GM19328 (cell line): ENCODE measurements around the gene HDAC11.

Source experiments
- ATAC-seq: cut with Tn5 transposase; IDR thresholded peaks from one replicate; pipeline ENCODE4 v1.9.1; 2021; ENCODE audit warnings: mild to moderate bottlenecking, moderate library complexity; ENCODE audit not compliant: unreplicated experiment

Gene HDAC11

DNA sequence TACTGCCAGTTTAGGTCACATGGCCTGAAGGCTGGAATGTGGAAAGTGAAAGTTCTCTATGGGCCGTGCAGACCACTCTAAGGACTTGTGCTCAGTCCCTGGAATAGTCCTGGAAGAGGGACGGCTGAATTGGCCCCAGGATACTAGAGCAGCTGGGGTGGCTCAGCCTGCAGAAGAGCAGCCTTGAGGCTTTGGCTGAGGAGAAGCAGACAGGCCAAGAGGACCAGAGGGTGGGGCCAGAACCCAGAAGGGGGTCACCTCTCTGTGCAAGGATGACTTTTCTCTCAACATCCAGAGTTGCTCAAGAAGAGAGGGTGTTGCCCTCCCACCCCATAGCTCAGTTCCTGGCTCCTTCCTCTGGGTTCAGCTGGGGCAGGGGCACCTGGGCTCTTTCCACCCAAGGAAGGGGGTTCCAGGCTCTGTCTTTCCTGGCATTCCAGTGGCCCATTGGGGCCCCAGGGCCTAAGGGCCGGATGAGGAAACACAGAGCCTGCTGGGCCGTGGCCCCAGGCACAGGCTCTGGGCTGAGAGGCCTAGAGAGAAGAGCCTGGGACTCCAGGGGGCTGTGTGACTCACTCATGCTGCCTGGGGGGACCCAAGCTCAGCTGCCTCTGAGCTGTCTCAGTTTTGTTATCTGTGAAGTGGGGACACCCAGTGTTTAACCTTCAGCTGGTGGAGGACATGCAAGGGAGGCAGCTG lies 60.3 kb downstream of the HDAC11 start:
- no peak for ATAC-seq

DNA sequence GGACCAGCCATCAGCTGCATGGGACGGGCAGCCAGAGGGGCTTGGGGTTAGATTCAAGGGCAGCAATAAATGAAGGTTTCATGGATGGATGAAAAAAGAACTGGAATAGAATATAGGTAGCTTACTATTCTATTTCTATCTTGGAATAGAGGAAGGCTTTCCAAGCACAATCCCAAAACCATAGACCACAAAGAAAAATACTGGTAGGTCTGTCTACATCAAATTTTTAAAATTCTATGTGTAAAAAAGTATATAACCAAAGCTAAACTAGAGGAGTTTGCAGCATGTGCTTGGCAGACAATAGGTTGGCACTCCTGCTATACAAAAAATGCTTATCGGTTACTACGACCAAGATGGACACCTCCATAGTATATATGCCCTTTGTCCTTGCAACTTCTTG lies 61.6 kb downstream of the HDAC11 start:
- no peak for ATAC-seq

DNA sequence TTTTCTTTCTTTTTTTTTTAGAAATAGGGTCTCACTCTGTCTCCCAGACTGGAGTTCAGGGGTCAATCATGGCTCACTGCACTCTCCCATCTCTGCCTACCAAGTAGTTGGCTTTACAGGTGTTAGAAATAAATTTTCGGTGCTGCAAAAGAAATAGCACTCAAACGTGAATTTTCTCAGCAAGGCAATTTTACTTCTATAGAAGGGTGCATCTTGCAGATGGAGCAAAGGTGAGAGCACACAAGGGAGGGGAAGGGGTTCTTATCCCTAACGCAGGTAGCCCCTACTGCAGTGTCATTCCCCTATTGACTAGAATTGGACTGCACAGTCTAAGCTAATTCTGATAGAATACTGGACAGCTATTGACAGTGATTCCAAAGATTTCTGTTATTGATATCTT lies 62.0 kb downstream of the HDAC11 start:
- ATAC-seq = no peak

DNA sequence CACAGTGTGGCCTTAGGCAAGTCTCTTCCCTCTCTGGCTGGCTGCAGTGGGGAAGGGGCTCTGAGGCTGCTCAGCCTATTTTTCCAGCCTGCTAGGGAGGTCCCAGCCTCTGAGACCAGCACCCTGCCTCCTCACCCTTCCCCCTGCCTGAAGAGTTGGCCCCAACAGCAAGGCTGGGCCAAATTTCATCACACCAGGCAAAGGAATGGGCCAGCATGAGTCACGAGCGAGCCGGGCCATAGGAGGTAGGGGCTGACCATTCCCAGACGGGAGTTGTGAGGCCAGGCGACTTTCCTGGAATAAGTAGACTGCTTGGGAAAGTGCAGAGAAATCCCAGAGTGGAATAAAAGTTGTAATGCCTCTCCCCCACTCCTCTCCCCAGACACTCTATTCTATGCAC lies 63.1 kb downstream of the HDAC11 start:
- no peak for ATAC-seq

DNA sequence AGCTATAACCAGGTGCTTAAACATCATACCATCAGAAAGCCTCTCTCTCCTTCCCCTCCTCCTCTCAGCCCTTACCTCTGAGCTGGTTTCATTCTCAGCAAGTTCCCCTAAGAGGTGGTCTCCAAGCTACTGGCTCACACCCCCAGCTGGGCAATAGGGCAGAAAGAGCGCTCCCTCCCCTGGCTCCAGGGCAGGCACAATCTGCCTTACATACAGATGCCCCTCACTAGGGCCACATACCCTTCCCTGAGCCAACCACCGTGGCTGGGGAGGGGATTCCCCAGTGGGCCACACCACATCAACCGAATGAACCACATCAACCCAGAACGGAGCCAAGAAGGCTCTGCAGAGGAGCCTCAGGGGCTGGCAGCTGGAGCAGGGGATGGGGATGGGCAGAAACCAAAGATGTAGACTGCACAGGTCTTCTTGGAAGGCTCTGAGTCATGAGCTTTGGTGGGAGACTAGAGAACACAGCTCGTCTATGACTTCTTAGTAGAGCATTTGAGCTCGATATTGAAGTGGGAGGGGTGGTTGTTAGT lies 64.3 kb downstream of the HDAC11 start:
- ATAC-seq = no peak

DNA sequence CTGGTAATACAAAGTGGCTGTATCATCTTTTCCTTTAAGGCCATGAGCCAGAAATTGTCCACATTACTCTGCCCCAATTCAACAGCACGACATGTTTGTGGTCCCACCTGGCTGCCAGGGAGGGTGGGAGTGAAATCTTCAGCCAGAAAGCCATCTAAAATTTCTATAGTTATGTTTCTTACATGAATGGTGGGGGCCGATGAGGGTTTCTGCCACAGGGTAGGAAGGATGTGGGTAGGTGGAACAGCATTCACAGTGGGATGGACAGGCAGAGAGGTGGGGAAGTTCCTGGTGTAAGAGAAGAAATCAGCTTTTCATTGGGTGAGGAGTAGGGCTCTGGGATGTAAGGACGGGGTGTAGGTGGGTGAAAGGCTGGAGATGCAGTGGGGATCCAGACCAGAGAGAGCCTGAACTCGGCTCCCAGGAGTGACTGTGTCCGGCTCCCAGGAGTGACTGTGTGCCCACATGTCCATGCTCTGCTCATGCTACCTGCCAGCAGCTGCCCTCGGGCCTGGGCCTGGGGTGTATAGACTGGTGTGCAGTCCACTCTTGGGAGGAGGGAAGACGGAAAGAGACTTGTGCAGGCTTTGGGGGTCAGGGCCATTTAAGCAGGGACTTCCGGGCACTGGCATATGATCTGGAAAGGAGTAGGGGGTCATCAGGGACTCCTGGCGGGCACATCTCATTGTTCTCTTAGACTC lies 65.0 kb downstream of the HDAC11 start:
- ATAC-seq = no peak

DNA sequence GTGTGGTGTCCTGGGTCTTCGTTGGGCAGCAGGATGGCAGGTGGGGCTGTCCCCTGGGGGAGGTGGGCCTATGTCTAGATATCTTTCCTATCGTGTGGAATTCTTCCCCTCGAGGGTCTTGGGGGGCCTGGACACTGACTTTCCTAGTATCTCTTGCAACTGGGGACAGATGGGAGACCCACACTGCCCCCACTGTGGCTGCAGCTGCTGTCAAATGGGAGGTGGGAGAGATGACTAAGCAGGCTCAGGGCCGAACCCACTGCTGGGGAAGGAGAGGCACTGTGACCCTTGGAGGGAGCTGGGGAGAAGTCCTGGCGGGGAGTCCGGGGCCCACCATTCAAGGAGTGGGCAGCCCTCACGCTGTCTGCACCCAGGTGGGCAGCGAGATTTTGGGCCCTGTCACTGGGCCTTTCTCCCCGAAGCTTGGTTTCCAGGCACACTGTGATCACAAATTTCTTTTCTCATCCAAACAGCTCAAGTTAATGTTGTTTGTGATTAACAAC lies 65.9 kb downstream of the HDAC11 start:
- no peak for ATAC-seq

DNA sequence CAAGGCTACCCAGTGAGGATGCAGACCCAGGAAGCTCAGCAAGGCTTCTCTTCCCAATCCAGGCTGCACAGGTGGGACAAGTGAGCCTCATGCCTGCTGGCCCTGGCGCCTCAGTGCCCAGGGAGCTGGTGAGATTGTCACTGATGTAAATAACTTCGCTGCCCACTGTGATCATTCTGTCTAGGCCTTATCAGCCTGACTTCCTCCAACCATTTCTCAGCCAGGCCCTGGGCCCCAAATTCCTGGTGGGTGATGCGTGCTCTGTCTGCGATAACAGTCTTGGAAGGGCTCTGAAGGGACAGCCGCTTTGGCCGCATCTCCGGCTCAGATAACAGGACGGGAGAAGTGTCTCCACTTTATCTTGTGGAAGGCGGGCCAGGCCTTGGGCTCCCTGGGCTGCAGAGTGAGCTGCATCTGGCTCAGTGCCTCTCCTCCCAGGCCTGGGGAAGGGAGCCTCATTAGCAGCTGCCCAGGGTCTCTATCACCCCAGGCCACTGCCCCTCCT lies 66.6 kb downstream of the HDAC11 start:
- ATAC-seq = no peak

DNA sequence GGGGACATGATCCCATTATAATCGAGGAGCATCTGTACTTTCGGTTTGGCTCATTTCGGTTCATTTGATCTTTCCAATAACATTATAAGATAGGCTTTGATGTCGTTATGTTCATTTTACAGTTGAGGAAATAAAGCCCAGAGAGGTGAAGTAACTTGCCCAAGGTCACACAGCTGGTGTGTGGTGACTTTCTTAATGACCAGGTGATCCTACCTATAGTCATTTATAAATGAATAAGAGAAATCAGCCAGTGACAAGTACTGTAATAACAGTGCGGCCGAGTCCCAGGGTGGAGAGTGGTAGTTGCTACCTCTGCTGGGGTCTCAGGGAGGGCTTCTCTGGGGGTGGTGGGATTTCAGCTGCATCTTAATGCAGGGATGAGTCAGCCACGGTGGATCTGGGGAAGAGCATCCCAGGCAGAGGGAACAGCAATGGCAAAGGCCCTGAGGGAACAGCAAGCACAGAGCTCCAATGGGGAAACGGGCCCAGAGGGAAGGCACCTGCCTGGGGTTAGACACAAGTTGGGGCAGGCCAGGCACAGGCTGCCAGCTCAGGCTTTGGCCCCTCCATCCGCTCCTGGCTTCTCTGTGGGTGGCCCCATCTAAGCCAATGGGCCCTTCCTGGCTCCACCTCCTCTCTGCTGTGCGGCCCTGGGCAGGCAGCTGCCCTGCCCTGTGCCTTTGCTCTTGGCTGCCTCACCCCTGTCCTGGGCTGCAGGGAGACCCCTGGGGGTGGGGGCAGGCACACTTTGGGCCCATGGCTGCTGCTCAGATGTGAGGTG lies 67.7 kb downstream of the HDAC11 start:
- ATAC-seq = no peak

DNA sequence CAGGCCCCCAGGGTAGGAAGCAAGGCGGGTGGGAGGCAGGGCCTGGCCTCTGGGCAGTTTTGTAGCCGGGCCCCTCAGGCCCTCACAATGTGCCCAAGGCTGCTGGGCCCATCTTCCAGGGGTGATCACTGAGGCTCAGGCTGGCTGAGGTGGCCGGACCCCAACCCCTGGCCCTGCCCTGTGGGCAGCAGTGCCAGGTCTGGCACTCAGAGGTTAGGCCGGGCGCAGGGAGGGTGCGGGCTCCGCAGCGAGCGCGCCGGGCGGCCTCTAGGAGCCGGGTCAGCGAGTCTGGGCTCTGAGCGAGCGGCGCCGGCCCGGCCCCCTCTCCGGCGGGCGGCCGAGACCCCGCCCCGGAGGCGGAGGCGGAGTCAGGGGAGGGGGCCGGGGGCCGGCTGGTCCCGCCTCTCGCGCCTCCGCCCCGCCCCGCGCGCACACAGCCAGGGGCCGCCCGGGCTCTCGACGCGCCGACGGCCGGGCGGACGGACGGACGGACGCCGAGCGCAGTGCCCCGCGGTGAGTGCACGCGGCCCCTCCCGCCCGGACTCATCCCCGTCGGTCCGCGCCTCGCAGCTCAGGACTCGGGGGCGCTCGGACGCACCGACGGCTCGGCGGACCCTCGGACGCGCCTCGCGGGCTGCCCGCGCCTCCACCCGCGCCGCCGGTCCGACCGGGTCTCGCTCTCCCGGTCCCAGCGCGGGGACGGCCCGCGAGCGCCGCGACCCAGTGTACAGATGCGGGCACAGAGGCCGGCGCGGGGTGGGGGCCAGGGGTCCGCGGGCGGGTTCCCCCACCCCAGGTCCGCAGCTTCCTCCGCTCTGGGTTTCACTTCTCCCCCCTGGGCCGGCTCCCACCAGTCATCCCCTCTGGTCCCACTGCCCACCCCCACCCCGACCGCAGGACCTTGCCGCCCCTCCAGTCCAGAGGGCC lies 68.9 kb downstream of the HDAC11 start, which contains the start of gene FBLN2:
TSS of gene FBLN2 (plus strand) at position 430 of the 927 bp plus-strand sequence. CDS start 21,231 bp downstream, outside the sequence.
- no peak for ATAC-seq

DNA sequence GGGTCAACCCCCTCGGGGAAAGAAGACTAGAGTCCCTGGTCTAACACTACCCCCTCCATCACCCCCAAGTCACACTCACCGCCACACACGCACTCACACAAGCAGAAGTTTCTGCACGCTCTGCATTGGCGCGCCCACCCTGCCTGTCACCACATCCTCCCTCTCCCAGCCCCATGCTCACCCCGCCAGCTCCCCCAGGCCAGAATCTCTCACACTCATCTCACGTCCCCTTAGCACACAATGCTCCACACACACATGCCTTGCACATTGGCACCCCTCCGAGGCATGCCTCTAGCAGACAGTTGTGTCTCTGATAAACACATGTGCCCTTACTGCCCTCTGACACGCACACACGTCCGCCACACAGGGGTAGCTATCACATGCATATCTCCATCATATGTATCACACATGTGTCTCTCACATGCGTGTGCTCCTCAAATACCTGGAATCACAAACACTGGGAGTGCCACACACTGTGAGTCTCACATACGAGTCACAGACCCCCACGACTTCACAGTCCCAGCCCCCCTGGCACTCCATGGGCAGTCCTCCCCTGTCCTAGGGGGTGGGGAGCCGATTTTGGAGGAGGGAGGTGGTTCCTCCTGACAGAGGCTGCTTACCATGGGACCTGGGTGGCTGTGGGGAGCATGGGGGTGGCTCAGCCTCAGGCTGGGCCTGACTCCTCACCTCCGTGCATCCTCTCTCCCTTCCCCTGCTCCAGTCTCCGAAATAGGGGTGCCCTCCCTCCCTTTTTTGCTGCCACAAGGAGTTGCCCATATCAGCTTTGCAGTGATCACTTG lies 69.7 kb downstream of the HDAC11 start:
- ATAC-seq = no peak

DNA sequence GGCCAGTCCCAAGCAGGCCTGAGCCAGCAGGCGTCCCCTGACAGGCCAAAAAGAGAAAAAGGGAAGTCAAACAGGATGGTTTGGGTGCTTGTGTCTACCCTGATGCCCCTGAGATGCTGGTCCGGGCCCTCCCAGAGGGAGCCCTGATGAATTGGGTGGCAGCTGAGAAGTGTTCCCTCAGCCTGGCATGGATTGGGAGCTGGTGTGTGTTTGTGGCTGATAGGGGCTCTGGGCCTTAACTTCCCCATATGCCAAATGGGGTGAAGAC lies 70.3 kb downstream of the HDAC11 start:
- ATAC-seq = no peak

DNA sequence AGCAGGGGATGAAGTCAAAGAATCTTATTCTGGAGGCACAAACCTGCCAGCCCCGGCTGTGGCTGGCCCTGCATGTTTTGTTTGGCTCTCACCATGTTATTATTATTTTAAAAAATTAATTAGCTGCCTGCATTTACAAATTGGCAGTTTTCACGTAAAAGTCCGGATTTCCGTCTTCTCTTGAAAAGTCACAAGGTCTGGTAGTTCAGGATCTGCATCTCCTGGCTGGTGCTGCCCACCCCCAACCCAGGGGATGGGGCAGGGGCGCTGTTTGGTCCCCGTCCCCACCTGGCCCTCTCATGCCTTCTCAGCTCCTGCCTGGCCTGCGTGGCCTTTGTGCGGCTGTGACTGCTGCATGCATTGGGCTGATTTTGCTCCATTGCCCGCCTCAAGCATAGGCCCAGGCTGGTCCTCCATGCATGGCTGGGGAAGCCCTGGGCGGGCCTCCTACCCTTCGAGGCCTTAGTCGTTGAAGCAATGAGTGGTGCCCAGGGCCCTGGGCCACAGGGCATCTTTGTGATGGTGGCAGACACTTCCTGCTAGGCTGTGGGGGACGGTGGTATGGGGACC lies 70.8 kb downstream of the HDAC11 start:
- no peak for ATAC-seq

DNA sequence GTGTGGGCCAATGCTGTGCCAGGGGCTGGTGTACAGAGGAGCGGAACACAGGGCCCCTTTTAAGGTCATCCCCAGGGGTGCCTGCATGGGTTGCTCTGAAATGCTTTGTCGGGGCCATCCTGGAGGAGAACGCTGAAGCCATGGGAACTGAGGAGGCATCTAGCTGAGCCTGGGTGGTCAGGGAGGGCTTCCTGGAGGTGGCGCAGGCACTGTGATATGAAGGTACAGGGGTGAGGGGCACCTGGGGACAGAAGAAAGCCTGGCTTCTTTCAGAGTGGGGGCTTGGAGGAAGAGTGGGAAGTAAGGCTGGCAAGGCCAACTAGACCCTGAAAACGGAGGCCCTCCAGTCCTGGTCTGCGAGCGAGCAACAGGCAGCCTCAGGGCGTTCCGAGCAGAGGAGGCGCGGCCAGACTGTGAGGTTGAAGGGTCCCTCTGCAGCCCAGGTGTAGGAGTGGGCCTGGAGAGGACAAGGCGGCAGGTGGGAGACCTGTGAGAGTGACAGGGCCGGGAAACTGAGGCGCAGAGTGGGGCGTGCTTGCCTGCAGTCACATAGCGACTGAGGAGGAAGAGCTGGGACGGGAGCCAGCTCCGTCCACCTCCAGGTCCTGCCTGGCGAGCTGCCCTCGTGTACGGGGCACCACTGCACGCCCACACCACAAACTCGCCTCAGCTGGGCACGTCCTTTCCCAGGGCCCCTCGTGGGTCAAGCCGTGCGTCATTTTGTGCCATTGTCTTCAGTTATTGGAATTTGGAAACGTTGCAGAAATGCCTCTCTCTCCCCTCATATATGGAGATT lies 72.9 kb downstream of the HDAC11 start:
- no peak for ATAC-seq

DNA sequence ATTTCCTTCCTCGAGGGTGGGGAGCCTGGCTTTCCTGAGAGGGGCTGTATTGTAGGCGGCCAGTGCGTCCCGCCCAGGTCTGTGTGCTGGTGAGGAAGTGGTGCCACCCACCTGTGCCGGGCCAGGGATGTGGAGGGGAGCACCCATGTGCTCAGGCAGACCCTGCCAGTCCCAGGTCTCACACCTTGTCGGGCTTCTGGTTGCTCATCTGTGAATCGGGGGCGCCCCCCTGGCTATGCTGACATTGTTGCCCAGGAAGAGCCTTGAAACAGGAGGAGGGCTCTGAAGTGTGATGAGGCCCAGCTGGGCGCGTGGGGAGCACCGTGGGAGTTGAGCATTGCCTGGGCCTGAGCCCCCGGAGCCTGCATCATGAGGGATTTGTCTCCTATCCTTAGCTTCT lies 73.6 kb downstream of the HDAC11 start:
- no peak for ATAC-seq

DNA sequence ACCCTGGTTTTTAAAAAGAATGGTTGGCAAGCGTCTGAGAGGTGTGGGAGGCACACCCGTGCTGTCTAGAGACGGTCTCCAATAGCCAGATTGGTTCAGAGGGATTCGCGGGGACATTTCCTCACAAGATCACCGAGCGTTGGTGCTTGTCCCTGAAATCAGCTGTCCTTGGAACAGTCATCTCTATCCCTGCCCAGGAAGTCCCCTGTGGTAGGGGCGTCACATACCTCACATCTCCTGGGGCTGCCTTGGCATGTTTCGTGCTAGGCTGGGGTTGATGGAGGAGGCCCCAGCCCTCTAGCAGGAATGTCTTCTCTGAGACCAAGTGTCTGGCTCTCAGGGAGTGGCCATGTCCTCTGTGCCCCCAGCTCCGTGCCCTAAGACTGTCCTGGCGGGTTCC lies 75.6 kb downstream of the HDAC11 start:
- ATAC-seq = no peak
